Endometrial microvascular endothelial cells (primary cell): ENCODE measurements around the gene PACSIN1. TPM values are rescaled to one million over a fixed set of nuclear protein-coding genes. Genes with fewer than 3 reads are reported as not detected.

Experiments
- in situ Hi-C: cut with HindIII; loops from 2 replicates; pipeline ENCODE4 v1.10.0; 2017; ENCODE audit warnings: low sequenced_read_pairs, low pct_unique_long_range_greater_than_20kb; ENCODE audit errors: inconsistent ontology term
- total RNA-seq: library from RNA; depleted of rRNA; stranded (reverse); fragments of >200 nt; gene quantifications from one replicate; pipeline ENCODE4 v1.2.3, GENCODE V29; 2015; ENCODE audit errors: inconsistent ontology term

Gene PACSIN1
- total RNA-seq, 1 donor from 2014 or later, result not detected

DNA sequence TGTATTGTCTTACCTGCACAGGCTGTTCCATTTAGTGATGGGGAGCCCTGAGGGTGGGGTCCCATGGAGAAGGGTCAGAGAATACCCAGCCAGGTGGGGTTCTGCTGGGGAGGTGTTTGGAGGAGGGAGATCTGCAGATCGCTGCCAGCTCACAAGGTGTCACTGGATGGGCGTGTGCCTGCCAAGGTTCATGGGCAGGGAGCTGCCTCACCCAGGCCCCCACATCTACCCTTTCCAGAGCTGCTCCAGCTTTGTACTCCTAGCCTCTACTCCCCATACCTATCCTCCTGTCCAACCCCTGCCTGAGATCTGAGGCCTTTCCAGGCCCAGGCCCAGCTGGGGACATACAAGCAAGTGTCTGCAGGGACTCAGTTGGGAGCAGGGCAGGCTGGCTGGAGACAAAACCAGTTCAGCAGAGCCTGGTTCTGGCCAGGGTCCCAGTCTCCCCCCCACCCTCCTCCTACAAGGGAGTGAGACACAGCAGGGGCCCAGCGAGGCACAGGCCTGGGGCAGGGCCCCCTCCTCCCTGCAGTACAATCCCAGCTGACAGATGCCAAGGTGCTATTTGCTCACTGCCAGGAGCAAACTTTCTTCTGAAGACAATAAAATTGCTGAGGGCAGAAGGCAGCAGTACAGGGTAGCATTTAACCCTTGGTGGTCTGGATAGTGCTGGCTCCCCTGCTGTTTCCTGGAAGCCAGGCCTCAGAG is 70.5 kb downstream of the PACSIN1 start:
- in situ Hi-C loops, result no loop called here

DNA sequence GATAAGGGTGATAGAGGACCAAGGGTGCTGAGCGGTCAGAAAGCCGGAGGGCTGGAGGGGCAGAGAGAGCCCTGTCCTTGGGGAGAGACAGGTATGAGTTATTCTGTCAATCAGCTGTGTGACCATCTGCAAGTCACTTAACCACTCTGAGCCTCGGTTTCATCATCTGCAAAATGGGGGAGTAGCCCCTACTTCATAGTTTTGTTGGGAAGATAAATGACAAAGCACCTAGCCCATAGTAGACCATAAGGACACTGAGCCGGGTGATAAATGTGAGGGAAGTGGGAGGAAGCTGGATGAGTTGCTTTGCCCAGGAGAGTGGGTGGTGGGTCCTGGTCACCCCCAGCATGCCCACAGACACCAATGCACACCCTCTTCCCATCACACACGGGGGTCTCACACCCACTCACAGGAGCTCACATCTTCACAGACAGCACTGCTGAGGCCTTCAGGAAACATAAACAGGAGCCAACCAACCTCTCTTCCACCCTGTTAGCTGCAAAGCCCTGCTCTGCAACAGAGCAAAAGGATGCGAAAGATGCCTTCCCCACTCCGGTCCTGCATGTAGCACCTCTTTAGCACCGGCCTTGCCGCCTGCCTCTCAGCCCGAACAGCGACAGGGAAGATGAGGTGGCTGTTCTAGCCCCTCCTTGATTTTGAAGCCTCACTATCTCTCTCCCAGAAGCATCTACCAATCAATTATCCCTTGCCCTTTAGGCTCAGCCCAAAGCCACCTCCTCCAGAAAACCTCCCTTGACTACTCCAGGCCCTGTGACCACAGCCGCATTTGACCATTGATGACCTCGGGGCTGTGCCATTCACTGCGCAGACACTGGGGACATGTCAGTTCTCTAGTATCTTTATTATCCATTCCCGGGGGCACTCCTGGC is 71.3 kb downstream of the PACSIN1 start:
- in situ Hi-C loops, result no loop called here

DNA sequence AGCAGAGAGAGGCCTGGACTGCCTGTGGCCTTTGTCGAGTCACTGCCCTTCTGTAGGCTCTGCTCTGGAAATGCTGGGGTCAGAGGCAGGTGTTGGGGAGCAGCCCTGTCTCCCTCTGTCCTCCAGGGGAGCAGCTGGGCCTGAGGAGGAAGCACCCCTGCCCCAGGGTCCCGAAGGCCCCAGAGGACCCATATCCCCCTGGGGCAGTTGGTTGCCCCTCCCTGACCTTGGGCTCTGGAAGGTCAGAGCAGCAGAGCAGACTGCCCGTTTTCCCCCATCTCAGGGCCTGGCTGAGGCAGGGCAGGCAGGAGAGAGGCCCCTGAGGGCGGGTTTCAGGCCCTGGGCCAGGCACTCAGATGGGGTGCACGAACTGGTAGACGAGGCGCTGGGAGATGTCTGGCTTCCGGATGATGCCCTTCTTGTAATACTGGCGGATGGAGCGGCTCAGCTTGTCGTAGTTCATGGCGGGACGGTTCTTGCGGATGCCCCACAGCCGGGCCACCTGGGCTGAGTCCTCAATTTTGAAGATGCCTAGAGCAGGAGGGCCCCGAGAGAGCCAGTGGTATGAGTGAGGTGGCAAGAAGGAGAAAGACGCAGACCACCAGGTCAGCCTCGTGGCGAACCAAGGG is 72.2 kb downstream of the PACSIN1 start:
- in situ Hi-C loops, result no loop called here

DNA sequence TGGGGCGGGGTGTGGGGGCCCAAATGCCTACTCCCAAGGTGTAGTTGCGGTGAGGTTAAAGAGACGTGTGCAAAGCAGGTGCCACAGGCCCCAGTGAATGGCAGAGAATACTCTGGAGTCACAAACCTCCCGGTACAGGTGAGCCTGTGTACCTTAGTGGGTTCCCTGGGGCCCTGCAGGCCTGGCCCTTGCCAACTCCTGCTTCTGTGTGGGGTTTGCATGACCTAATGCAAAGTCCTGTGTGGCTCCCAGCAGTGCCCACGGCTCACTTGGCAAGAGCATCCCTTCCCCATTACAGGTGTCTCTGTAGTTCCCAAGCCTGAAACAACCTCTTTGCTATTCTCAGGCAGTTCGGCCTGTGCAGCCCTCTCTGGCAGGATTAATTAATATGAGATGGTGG is 72.7 kb downstream of the PACSIN1 start:
- in situ Hi-C loops, result no loop called here

DNA sequence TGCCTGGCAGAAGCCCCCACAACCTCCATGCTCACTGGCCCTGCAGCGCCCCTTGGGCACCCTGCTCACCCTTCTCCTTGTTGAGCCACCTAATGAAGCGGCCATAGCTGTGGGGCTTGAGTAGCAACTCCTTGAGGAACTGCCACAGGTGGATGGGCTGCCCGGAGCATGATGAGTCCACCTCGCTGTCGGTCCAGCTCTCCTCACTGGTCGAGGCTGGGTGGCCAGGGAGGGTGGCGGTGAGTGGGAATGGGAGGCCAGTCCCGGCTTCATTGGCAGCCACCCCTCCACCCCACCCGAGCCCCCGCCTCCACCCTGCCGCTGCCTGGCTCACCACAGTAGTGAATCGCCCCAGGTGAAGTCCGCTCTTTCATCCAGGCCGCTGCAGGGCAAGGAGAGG is 73.3 kb downstream of the PACSIN1 start:
- in situ Hi-C loops, result no loop called here

DNA sequence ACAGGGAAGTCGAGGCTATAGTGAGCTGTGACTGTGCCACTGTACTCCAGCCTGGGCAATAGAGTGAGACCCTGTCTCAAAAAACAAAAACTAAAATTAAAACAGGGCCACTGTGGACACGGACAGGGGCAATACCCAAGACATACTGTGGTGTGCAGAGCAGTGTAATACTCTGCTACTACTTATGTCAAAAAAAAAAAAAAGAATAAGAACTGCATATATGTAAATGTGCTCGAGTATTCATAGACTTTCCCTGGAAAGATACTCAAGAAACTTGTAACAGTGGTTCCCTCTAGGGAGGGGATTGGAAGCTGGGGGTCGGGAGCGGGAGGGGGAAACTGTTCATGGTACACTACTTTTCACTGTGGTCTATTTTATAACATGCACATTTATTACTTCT is 74.3 kb downstream of the PACSIN1 start:
- in situ Hi-C loops, result no loop called here

DNA sequence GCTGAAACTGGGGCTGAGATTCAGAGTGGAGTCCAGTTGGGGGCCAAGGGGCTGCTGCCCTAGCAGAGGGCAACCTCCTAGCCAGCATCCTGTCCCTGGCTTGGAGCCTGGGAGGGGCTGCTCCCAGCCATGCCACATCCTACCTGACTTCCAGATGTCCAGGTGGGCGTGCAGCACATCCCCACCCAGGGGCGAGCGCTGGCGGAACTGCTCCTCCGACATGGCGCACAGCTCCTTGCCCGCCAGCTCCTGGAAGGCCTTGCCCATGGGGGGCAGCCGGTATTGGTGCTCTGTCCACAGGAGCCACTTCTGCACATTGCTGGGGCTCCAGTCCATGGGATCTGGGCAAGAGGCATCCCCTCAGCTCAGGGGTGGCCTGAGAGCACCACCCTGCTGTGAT is 75.0 kb downstream of the PACSIN1 start:
- in situ Hi-C loops, result no loop called here

DNA sequence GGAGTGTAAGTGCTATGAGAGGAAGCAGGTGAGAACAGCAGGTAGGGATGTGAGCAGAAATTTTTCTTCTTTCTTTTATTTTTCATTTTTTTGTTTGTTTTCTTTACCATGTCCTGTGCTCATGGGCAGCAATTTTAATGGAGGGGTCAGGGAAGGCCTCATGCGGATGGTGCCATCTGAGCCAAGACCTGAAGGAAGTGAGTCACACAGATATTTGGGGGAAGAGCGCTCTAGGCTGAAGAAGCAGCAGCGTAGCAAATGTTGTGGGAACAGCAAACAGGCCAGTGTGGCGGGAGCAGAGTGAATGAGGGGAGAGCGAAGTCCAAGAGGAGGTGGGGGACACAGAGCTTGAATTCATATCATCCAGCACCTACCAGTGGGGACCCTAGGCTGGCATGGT is 77.5 kb downstream of the PACSIN1 start:
- in situ Hi-C loops, result no loop called here

DNA sequence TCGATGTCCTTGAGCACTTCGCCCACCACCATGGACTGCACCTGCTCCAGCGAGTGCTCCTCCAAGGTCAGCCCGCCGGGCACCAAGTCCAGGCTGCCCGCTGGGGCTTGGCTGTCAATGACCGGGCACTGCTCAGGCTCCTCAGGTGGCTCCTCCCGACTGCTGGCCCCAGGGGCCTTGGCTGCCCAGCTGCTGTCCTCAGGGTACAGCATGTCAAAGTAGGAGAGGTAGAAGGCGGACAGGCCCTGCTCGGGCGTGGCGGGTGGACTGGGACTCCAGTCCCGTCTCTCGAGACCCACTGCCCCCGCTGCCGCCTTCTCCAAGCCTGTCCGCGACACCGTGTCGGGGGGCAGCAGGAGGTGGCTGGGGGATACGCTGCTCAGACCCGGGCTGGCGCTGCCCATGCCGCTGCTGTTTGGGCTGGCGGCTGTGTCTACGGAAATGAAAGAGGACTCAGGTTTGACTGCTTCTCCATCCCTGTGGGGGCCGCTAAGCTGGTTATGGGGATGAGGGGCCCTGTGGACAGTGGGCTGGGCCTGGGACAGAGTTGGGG is 78.3 kb downstream of the PACSIN1 start:
- in situ Hi-C loops, result no loop called here

DNA sequence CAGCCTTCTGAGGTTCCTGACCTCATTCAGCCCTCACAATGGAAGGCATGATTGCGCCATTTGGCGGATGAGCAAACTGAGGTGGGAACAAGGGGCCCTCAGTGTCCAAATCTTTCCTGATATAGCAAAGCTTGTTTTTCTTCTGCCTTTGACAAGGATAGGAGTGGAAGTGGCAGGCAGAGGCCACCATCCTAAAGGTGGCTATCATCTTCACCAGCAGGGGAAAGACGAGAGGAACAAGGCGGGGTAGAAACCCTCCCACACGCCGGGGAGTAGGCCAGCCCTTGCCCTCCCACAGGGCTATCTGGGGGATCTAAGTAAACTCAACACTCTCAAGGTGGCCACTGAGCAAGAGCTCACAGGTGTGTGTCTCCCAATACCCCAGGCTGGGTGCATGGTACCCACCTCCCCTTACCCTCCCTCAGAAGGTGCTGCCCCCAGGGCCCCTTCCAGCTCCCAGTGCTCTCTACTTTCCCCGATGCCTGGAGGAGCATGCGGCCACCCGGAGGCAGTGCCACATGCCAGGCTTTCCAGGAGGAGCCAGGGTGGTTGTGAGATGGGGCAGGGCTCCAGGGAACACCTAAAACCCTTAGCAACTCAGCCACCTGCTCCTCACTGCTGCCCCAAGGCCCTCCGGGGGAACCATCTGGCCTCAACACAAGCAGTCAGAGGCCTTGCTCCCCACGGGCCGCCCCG is 79.0 kb downstream of the PACSIN1 start:
- in situ Hi-C loops, result no loop called here

DNA sequence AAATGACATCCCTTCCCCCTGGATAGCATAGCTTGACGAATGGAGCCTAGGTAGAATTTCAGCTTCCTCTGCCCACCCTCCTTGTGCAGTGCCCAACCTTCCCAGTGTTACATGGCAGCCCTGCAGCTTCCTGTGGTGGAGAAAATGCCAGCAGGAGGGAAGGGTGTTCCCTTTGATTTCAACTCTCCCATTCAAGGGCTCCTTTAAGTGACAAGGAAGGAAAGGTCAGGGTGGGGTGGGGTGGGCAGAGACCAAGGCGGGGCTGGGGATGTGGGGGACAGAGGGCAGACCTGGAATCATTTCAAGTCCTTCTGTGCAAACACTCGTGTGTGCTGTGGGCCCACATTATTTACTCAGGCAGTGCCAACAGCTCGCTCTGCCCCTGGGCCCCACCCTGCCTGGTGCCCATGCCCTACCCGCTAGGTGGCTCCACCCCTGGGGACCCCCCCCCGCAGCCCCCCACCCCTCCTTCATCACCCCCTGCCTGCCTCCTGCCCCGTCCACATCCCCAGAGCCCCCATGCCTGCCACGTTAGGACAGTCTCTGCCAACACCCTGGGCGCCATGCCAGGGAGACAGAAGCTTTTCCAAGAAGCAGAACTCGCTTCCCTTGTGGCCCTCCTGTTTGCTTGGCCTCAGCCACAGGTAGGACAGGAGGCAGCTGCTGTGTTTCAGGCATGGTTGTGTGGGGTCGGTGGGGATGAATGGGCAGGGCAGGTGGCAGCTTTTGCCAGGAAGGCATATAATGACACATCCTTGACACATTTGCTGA is 80.9 kb downstream of the PACSIN1 start:
- in situ Hi-C loops, result no loop called here

DNA sequence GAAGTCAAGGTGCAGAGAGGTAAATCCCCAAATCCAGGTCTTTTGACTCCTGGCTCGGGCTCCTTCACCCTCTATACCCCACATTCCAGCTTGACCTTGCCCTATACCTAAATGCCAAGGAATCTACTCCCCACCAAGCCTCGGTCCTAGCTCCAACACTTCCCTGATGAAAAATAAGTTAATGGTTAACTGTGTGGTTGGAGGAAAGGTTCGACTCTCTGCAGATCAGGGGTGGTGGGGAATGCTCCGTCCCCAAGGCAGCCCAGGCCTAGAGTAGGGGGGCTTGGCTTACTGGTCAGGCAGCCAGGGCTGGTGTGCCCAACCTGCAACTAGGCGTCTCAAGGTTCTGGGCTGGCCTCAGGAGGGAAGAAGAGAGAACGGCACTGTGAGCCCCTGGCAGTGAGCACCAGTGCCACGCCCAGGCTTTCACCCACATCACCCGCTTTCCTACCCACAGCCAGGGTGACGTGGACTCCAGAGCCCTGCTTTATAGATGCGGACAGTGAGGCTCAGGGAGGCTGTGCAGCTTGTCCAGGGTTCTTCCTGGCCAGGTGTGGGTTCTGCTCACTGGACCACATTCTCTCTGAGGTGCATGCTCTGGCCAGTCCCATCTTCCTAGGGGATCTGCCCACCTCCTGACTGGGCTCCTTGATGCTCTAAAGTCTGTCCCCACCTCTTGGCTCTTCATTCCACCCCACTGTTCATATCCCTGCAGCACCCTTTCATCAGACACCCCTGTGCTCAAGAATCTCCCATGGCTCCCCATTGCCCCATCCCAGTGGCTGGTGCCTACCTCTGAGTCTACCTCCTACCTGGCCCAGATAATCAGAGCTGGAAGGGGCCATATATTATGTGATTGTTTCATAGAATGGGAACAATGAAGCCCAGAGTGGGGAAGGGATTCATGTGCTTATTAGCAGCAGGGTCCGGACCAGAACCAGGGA is 82.1 kb downstream of the PACSIN1 start:
- in situ Hi-C loops, result no loop called here

DNA sequence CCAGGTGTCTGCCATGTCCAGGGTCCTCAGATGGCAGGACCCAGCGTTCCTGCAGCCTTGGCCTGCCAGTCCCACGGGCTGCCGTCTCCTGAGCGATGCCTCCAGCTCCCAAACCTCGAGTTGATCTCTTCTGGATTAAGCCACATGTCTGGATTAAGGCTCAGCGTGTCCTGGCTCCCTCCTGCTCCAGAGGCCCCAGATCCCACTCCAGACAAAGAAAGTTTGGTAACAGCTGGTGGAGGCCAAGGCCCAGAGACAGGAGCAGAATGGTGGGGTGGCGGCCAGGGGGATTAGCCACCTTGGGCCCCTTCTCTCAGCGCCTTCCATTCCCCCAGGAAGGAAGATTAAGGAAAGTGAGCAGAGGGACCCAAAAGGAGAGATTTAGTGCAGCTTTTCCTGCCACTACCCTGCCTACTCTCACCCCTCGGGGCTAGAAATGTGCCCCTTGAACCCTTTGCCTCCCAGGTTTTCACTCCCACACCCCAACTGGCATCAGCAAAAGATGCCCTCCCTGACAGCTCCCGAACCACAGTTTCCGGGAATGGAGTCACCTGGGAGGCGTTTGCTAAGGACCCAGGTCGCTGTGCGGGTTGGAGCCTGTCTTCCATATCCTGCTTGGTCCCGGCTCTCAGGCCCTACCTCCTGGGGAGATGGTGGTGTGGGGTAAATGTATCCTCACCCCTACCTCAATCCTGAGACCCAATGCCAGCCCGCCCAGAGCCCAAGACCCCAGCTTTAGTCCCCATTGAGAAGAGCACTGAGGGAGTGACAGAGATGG is 83.3 kb downstream of the PACSIN1 start:
- in situ Hi-C loops, result no loop called here

DNA sequence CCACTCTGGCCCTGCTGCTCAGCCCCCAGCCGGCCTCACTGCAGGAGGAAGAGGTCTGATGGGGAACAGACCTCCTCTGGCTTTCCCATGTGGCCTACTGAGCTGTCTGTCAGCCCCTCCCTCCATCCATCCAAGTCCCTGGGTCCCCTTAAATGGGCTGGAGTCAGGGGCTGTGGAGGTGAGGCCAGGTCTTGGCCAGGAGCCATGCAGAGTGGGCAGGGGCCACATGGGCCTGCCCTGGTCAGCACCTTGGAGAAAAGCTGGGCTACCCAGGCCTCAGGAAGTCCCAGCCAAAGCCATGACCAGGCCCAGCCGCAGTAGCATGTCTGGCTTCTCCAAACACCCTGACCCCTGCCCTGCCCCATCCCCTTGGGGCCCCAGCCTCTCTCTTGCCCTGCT is 83.9 kb downstream of the PACSIN1 start:
- in situ Hi-C loops, result no loop called here

DNA sequence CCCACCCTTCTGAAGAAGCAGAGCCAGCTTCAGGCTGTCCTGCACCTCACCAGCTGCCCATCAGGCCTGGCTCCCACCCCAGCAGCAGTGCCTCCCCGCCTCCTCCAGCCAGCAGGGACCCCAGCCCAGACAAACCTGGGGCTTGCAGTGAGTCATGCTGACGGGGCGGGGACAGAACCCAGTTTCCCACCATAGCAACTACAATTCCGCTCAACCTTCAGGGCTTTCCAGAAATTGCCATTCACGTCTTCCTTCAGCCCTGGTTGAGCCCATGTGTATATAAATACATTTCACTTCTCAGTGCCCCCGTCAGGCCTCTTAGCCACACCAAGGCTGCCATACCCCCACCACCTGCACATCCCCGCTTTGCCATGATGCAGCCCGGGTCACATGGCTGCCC is 85.8 kb downstream of the PACSIN1 start:
- in situ Hi-C loops, result no loop called here

DNA sequence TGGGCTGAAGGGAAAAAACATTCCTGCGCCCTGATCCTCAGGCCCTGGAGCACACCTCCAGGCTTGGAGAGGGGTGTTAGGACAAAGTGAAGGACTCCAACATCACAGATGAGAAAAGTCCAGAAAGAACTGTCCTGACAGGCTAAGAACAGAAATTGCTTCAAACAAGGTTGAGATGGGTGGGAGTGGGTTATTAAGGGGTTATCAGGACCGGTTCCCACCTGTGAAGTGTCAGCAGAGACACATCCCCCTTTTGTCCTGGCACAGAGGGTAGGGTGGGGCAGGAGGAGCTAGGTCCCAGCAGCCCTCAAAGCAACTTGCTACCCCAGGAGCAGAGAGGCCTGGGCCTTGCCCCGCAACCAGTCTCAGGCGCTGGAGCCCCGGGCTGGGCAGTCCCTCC is 86.7 kb downstream of the PACSIN1 start:
- in situ Hi-C loops, result no loop called here

DNA sequence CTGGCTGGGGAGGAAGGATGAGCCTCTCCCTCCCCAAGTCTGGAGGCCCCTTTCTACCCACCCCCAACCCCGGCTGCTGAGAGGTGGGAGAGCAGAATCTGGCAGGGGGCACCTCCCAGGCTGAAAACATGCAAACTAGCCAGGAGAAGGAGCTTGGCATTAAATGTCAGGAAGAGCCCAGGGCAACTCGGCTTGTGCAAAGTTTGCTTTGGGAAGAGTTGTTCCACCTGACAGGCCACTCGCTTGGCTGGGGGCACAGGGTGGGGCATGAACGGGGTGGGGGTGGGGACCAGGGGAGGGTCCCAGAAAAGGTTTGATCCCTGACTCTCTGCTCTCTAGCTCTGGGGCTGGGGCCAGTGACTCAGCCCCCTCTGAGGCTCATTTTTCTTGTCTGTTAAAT is 87.3 kb downstream of the PACSIN1 start:
- in situ Hi-C loops, result no loop called here
